ENCODE data around the gene ARHGAP10.

DNA sequence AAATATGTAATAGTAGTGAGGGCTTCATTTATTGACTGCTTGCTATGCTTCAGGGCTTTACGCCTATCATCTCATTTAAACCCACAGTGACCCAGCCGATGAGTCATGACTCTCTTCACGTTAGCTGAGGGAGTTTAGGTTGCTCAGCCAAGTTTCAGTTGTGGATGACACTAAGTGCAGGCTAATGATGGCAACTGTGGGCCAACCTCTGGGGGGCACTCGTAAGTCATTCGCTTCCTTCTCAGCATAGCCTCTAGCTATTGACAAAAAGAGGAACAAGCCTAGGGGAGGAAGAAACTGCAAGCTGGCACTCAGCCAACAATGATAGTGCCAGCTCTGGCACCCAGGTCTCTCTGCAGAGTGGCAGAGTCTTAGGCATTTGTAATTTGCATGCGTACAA is 325.0 kb downstream of the ARHGAP10 start:
- TF ChIP-seq, protein P1, sequence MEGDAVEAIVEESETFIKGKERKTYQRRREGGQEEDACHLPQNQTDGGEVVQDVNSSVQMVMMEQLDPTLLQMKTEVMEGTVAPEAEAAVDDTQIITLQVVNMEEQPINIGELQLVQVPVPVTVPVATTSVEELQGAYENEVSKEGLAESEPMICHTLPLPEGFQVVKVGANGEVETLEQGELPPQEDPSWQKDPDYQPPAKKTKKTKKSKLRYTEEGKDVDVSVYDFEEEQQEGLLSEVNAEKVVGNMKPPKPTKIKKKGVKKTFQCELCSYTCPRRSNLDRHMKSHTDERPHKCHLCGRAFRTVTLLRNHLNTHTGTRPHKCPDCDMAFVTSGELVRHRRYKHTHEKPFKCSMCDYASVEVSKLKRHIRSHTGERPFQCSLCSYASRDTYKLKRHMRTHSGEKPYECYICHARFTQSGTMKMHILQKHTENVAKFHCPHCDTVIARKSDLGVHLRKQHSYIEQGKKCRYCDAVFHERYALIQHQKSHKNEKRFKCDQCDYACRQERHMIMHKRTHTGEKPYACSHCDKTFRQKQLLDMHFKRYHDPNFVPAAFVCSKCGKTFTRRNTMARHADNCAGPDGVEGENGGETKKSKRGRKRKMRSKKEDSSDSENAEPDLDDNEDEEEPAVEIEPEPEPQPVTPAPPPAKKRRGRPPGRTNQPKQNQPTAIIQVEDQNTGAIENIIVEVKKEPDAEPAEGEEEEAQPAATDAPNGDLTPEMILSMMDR (conservative IDR thresholded peaks at IDR 0.05; ENCODE audit: low read length) = peak; percentile 91
- no peak for TF ChIP-seq EZH2phosphoT487 (IDR thresholded peaks at IDR 0.05; ENCODE audit: borderline replicate concordance, low read depth, low read length)
